Breast epithelium (tissue), 3 donors: ENCODE results near the gene RBM28.

Experiments used
- POLR2A ChIP-seq: fragments of 450-650 bp; IDR thresholded peaks from one replicate; pipeline ENCODE4 v1.6.1; 2016; ENCODE audit warnings: antibody characterized with exemption, mild to moderate bottlenecking, moderate library complexity
- POLR2AphosphoS5 ChIP-seq, 3 donors: sonication (generic); formaldehyde crosslinking; IDR thresholded peaks; one replicate each; pipeline ENCODE4 v1.6.1; 2017; ENCODE audit warnings: antibody characterized with exemption in 3 of 3
- TF ChIP-seq, protein P1 (sequence below), 3 donors: fragments of 450-650 bp; IDR thresholded peaks; one replicate each; pipeline ENCODE4 v1.5.1; 2016 to 2017; ENCODE audit warnings: antibody characterized with exemption in 3 of 3, mild to moderate bottlenecking in 3 of 3, moderate library complexity in 3 of 3

DNA sequence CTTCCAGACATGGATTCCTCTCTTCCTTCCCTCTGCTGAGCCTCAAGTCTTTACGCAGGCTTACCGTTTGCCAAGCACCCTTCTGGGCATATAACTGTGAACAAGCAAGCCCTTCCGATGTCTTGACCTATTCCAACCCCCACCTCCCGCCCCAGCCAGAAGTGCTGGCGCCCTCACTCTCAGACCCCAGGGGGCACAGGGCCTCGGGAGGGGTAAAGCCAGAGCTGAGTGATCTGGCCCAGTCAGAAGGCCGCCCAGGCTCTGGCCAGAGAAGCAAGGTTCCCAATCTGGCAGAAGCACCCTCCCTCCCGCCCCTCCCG is 16.6 kb upstream of the RBM28 start:
- TF ChIP-seq, protein P1, sequence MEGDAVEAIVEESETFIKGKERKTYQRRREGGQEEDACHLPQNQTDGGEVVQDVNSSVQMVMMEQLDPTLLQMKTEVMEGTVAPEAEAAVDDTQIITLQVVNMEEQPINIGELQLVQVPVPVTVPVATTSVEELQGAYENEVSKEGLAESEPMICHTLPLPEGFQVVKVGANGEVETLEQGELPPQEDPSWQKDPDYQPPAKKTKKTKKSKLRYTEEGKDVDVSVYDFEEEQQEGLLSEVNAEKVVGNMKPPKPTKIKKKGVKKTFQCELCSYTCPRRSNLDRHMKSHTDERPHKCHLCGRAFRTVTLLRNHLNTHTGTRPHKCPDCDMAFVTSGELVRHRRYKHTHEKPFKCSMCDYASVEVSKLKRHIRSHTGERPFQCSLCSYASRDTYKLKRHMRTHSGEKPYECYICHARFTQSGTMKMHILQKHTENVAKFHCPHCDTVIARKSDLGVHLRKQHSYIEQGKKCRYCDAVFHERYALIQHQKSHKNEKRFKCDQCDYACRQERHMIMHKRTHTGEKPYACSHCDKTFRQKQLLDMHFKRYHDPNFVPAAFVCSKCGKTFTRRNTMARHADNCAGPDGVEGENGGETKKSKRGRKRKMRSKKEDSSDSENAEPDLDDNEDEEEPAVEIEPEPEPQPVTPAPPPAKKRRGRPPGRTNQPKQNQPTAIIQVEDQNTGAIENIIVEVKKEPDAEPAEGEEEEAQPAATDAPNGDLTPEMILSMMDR (IDR thresholded peaks at IDR 0.05) = no peak
- TF ChIP-seq POLR2AphosphoS5 (IDR thresholded peaks at IDR 0.05) = no peak
- no peak for TF ChIP-seq POLR2A
